A549 (cell line): Measurements from ENCODE around the gene ERGIC1.

Experiments used
- CTCF ChIP-seq: fragments of >200 bp; sonication (Bioruptor Twin); formaldehyde crosslinking; IDR thresholded peaks from 3 replicates; pipeline ENCODE4 v1.5.1; 2016
- ELK1 ChIP-seq: fragments of 150-350 bp; IDR thresholded peaks from 2 replicates; pipeline ENCODE4 v1.6.1; 2014; ENCODE audit warnings: low read depth, mild to moderate bottlenecking, low read length
- EP300 ChIP-seq, 2 experiments: fragments of >200 bp; sonication (Bioruptor Twin); formaldehyde crosslinking; IDR thresholded peaks; 2 replicates in 1 of 2; 3 replicates in 1 of 2; pipeline ENCODE4 v1.6.1; 2016 to 2017
- HES2 ChIP-seq: fragments of >200 bp; sonication (Bioruptor Twin); formaldehyde crosslinking; IDR thresholded peaks from 2 replicates; pipeline ENCODE4 v1.6.1; 2016
- MAX ChIP-seq: IDR thresholded peaks from 2 replicates; pipeline ENCODE4 v1.6.1; 2012
- NFE2L2 ChIP-seq: fragments of 150-350 bp; conservative IDR thresholded peaks from 2 replicates; pipeline ENCODE4 v1.6.1; 2014; ENCODE audit warnings: low read length
- REST ChIP-seq: fragments of 200-600 bp; sonication (generic); IDR thresholded peaks from 2 replicates; pipeline ENCODE4 v1.6.1; 2016; ENCODE audit warnings: antibody characterized with exemption, mild to moderate bottlenecking, moderate library complexity
- RNF2 ChIP-seq: fragments of 200-600 bp; sonication (generic); IDR thresholded peaks from 2 replicates; pipeline ENCODE4 v1.6.1; 2016; ENCODE audit warnings: low read depth, mild to moderate bottlenecking, antibody characterized with exemption, moderate library complexity, borderline replicate concordance
- USF2 ChIP-seq: fragments of 450-650 bp; IDR thresholded peaks from 2 replicates; pipeline ENCODE4 v1.6.1; 2014; ENCODE audit warnings: antibody characterized with exemption
- ZSCAN20 ChIP-seq: fragments of 250-450 bp; sonication (Bioruptor Pico); IDR thresholded peaks from 2 replicates; pipeline ENCODE4 v1.8.0; 2022; ENCODE audit warnings: mild to moderate bottlenecking, moderate library complexity

GRCh38 chr5:172823840-172824362 is 10.2 kb upstream of the ERGIC1 start:
- TF ChIP-seq ELK1 (no peak), USF2 (no peak), ZSCAN20 (no peak), EP300 (IDR thresholded peaks at IDR 0.05) (no peak), CTCF (no peak), NFE2L2 (no peak), HES2 (no peak), RNF2 (no peak), REST (no peak), MAX (no peak)
